HepG2 (cell line): ENCODE results near the gene EEF1A1. TPM values are rescaled to one million over a fixed set of nuclear protein-coding genes. Genes with fewer than 3 reads are reported as not detected.

ENCODE experiments used
- HMGXB4 ChIP-seq, 2 experiments: sonication (generic) in 1 of 2; formaldehyde crosslinking in 1 of 2; IDR thresholded peaks; 2 replicates each; pipeline versions ENCODE4 v1.4.0 to v1.6.1; 2018 to 2020; ENCODE audit warnings: missing genetic modification reagents in 2 of 2, borderline replicate concordance in 1 of 2, low read depth in 1 of 2, mild to moderate bottlenecking in 1 of 2, missing biosample characterization in 1 of 2
- IRF2 ChIP-seq: IDR thresholded peaks from 2 replicates; pipeline ENCODE4 v1.6.1; 2018; ENCODE audit warnings: missing genetic modification reagents, missing compliant biosample characterization
- KDM2A ChIP-seq: sonication (generic); formaldehyde crosslinking; IDR thresholded peaks from 2 replicates; pipeline ENCODE4 v1.4.0; 2020; ENCODE audit warnings: low read depth, missing genetic modification reagents, borderline replicate concordance
- KDM4B ChIP-seq: sonication (generic); formaldehyde crosslinking; IDR thresholded peaks from 2 replicates; pipeline ENCODE4 v1.4.0; 2020; ENCODE audit warnings: missing genetic modification reagents
- NFIC ChIP-seq: IDR thresholded peaks from 2 replicates; pipeline ENCODE4 v1.6.1; 2012; ENCODE audit warnings: mild to moderate bottlenecking, low read length, inconsistent platforms
- RARG ChIP-seq: sonication (generic); formaldehyde crosslinking; IDR thresholded peaks from 2 replicates; pipeline ENCODE4 v1.4.0; 2020; ENCODE audit warnings: low read depth, mild to moderate bottlenecking, missing genetic modification reagents
- RBM22 ChIP-seq: fragments of 200-400 bp; formaldehyde crosslinking; optimal IDR thresholded peaks from 2 replicates; pipeline ENCODE3; 2017; ENCODE audit warnings: mild to moderate bottlenecking, low read length, moderate library complexity
- RCOR2 ChIP-seq: IDR thresholded peaks from 2 replicates; pipeline ENCODE4 v1.6.1; 2016; ENCODE audit warnings: missing biosample characterization, missing genetic modification reagents
- SP1 ChIP-seq, 2 experiments: fragments of 450-650 bp in 1 of 2; sonication (generic) in 1 of 2; formaldehyde crosslinking in 1 of 2; IDR thresholded peaks; 2 replicates each; pipeline versions ENCODE4 v1.4.0 to v1.6.1; 2016 to 2020; ENCODE audit warnings: missing genetic modification reagents in 1 of 2
- ZBTB2 ChIP-seq: sonication (generic); formaldehyde crosslinking; IDR thresholded peaks from 2 replicates; pipeline ENCODE4 v1.8.0; 2022; ENCODE audit warnings: low read depth, missing genetic modification reagents
- ZBTB40 ChIP-seq, 2 experiments: fragments of 450-650 bp in 1 of 2; sonication (generic) in 1 of 2; formaldehyde crosslinking in 1 of 2; IDR thresholded peaks; 2 replicates each; pipeline versions ENCODE4 v1.6.1 to v1.8.0; 2016 to 2022; ENCODE audit warnings: antibody characterized with exemption in 1 of 2, mild to moderate bottlenecking in 1 of 2, missing genetic modification reagents in 1 of 2
- ZNF782 ChIP-seq: sonication (generic); formaldehyde crosslinking; IDR thresholded peaks from 2 replicates; pipeline ENCODE4 v1.4.0; 2020; ENCODE audit warnings: missing genetic modification reagents, mild to moderate bottlenecking, borderline replicate concordance
- polyA plus RNA-seq, 8 experiments: library from polyadenylated mRNA; depleted of rRNA in 3 of 8; stranded (reverse) in 7 of 8; unstranded in 1 of 8; fragments of >200 nt; fragmentation: Illumina TruSeq in 4 of 8; extraction: Trizol in 4 of 8; gene quantifications; 2 replicates each; pipeline versions ENCODE4 v1.2.1 to v1.2.3, GENCODE V29; 2011 to 2016; ENCODE audit warnings: low read depth in 4 of 8, missing spikeins in 1 of 8, mixed read lengths in 1 of 8; ENCODE audit not compliant: insufficient read depth in 1 of 8
- total RNA-seq, 5 experiments: library from RNA; depleted of rRNA; stranded (reverse); fragments of >200 nt; fragmentation: Illumina TruSeq; extraction: Trizol; gene quantifications; 2 replicates each; pipeline ENCODE4 v1.2.3, GENCODE V29; 2016; ENCODE audit warnings: low read depth in 1 of 5

EEF1A1 gene
- total and polyA plus RNA-seq, 2 of the 13 experiments (the other 11 are each of a cell fraction or from before 2014, with no cell fraction given), result 13,726 to 17,172 TPM

GRCh38 chr6:73521351-73521985 lies 636 bp upstream of the EEF1A1 start (continued):
- TF ChIP-seq ZBTB40 (IDR thresholded peaks at IDR 0.05) (no peak), ZBTB40 (CRISPR knock-in tag; IDR thresholded peaks at IDR 0.05) (0 out of 2 replicates have a peak, but pooled peaks have one; percentile 25), KDM2A (CRISPR knock-in tag) (peak; percentile 55; the same call in 1 of the 2 replicates), ZNF782 (CRISPR knock-in tag) (peak; percentile 43; the same call in 1 of the 2 replicates), SP1 (IDR thresholded peaks at IDR 0.05) (no peak), SP1 (CRISPR knock-in tag; IDR thresholded peaks at IDR 0.05) (no peak), IRF2 (no peak), KDM4B (CRISPR knock-in tag) (no peak), RARG (CRISPR knock-in tag) (no peak), HMGXB4 (CRISPR knock-in tag; IDR thresholded peaks at IDR 0.05; ENCODE audit: borderline replicate concordance in 1 of 2, low read depth in 1 of 2) (peak in 1 of 2 experiments; percentile 60; a peak in 1 of 4 replicates), NFIC (no peak), RBM22 (no peak), RCOR2 (no peak), ZBTB2 (CRISPR knock-in tag) (no peak)
